Right lobe of liver (tissue), 4 donors: Measurements from ENCODE around the gene PRKAG2.

ENCODE experiments used
- CTCF ChIP-seq, 4 donors: fragments of 200-600 bp in 3 of 4; fragments of 450-650 bp in 1 of 4; IDR thresholded peaks; one replicate each; pipeline versions ENCODE4 v1.5.1 to v1.8.0; 2016 to 2022; ENCODE audit warnings: antibody characterized with exemption in 4 of 4, mild to moderate bottlenecking in 2 of 4
- POLR2A ChIP-seq: fragments of 450-650 bp; IDR thresholded peaks from one replicate; pipeline ENCODE4 v1.6.1; 2017; ENCODE audit warnings: antibody characterized with exemption, mild to moderate bottlenecking
- donor health status: DM: no; HTN: no; CAD: no.
- donor health status: DM: no; HTN: no; CAD: no.
- donor health status: DM: no; HTN: yes; CAD: no.

DNA sequence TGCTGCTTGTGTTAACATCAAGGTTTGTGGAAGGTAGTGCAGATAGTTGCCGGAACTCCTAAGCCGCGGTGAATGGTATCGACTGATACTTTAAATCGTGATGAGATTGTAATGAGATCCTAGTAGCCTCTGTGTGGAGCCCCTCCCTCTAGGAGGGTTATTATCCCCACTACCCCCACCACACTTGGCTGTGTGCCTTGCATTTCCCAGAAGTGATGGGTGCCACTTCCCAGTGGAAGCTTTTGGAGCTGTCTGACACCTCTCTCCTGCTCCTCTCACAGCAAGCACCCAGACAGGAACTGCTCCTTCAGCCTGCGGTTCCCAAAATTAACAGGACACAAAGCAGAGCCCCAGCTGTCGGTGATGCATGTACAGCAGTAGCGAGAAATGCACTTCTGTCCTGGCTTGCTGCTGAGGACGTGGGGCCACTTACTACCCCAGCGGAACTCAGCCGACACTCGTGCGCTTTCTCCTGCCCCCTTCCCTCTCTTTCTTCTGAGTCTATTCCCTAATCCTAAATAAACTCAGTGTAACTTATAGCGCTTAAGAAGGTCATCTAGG lies 52.5 kb downstream of the PRKAG2 start:
- no peak for TF ChIP-seq CTCF (IDR thresholded peaks at IDR 0.05)
- TF ChIP-seq POLR2A, result no peak
